HepG2 (cell line): Measurements from ENCODE around the gene FGFR4. TPM values are rescaled to one million over a fixed set of nuclear protein-coding genes. Genes with fewer than 3 reads are reported as not detected.

ENCODE experiments used
- ATAC-seq: fragments of 200-7000 bp; cut with Tn5 transposase; 3 replicates; pipeline ENCODE4 v1.9.1; 2020; ENCODE audit warnings: mild to moderate bottlenecking, moderate library complexity
- BruUV-seq: library from RNA; stranded (reverse); fragments of 400-500 nt; replicated peaks from 2 replicates; lab custom pipeline; 2021; lab: Mats Ljungman, UMichigan
- CTCF ChIA-PET: fragments of 300-600 bp; formaldehyde crosslinking; extraction: SDS; loops from one replicate; lab custom pipeline; 2021; ENCODE audit warnings: low total read pairs, inconsistent platforms, low intra/inter-chr PET ratio; lab: Yijun Ruan, JAX
- POLR2A ChIA-PET: fragments of 350-600 bp; sonication (Branson Sonifier 250); formaldehyde crosslinking; loops from one replicate; lab custom pipeline; 2020; ENCODE audit warnings: antibody characterized with exemption, inconsistent platforms; lab: Yijun Ruan, JAX
- DNase-seq: peaks from one replicate; pipeline ENCODE4 v3.0.0-alpha.2; 2015; ENCODE audit warnings: low spot score
- FAIRE-seq: peaks from 3 replicates; lab custom pipeline; 2011; peaks lifted over from hg19 to GRCh38; lab: Jason Lieb, UNC
- H2AFZ ChIP-seq: one replicate; pipeline ENCODE4 v1.6.1; 2011; ENCODE audit warnings: low read length, inconsistent platforms
- H3K27ac ChIP-seq: fragments of 300-600 bp; 3 replicates; pipeline ENCODE4 v1.8.0; 2011; ENCODE audit warnings: mixed run types, mild to moderate bottlenecking, mixed read lengths, low read length, inconsistent platforms; ENCODE audit not compliant: insufficient read depth; ENCODE audit errors: extremely low read length
- H3K27me3 ChIP-seq, 2 experiments: fragments of 200-600 bp in 1 of 2; 2 replicates in 1 of 2; 3 replicates in 1 of 2; pipeline versions ENCODE4 v1.6.0 to v1.8.0; 2011; ENCODE audit warnings: low read length in 2 of 2, mild to moderate bottlenecking in 2 of 2, moderate library complexity in 2 of 2, inconsistent platforms in 1 of 2; ENCODE audit not compliant: insufficient read depth in 2 of 2, control insufficient read depth in 1 of 2
- H3K36me3 ChIP-seq, 2 experiments: fragments of 200-600 bp in 1 of 2; replicated peaks in 1 of 2; 2 replicates in 1 of 2; 3 replicates in 1 of 2; pipeline versions ENCODE4 v1.5.1 to v1.8.0; 2011; ENCODE audit warnings: low read length in 2 of 2, inconsistent platforms in 1 of 2; ENCODE audit not compliant: insufficient read depth in 2 of 2, control insufficient read depth in 1 of 2
- H3K4me1 ChIP-seq: 2 replicates; pipeline ENCODE4 v1.5.1; 2012; ENCODE audit warnings: low read length, inconsistent platforms; ENCODE audit not compliant: insufficient read depth
- H3K4me2 ChIP-seq: 2 replicates; pipeline ENCODE4 v1.6.0; 2011; ENCODE audit warnings: low read depth, low read length, inconsistent platforms
- H3K4me3 ChIP-seq, 3 experiments: fragments of 200-600 bp in 1 of 3; sonication (generic), shearing (Covaris generic) in 1 of 3; replicated peaks in 1 of 3; 2 replicates each; pipeline ENCODE4 v1.5.1; 2011 to 2016; ENCODE audit warnings: low read length in 3 of 3, inconsistent platforms in 2 of 3, low read depth in 2 of 3, mild to moderate bottlenecking in 2 of 3, control low read depth in 1 of 3, mixed read lengths in 1 of 3; ENCODE audit not compliant: insufficient read depth in 1 of 3
- H3K79me2 ChIP-seq: one replicate; pipeline ENCODE4 v1.6.1; 2011; ENCODE audit warnings: low read length, inconsistent platforms; ENCODE audit not compliant: insufficient read depth
- H3K9ac ChIP-seq: 2 replicates; pipeline ENCODE4 v1.6.0; 2011; ENCODE audit warnings: mild to moderate bottlenecking, low read depth, low read length, inconsistent platforms; ENCODE audit not compliant: insufficient read depth
- H3K9me3 ChIP-seq: 2 replicates; pipeline ENCODE4 v1.5.1; 2012; ENCODE audit warnings: mild to moderate bottlenecking, low read length
- H4K20me1 ChIP-seq: 2 replicates; pipeline ENCODE4 v1.6.0; 2011; ENCODE audit warnings: inconsistent platforms, mild to moderate bottlenecking, low read length, moderate library complexity; ENCODE audit not compliant: insufficient read depth
- USF2 ChIP-seq, 2 experiments: sonication (generic) in 1 of 2; formaldehyde crosslinking in 1 of 2; IDR thresholded peaks; 2 replicates each; pipeline versions ENCODE4 v1.5.1 to v1.6.1; 2011 to 2020; ENCODE audit warnings: borderline replicate concordance in 1 of 2, low read depth in 1 of 2, low read length in 1 of 2, mild to moderate bottlenecking in 1 of 2, missing genetic modification reagents in 1 of 2, moderate library complexity in 1 of 2
- WGBS: methylation state at CpG from one replicate; pipeline ENCODE4 v1.1.6; 2017; ENCODE audit warnings: low lambda C conversion rate; 5-methylcytosine and 5-hydroxymethylcytosine counted together
- in situ Hi-C: cut with HindIII; loops from 2 replicates; pipeline ENCODE4 v1.10.0; 2017; ENCODE audit warnings: low pct_unique_long_range_greater_than_20kb; ENCODE audit not compliant: extremely low pct_ligation_motif_present
- intact Hi-C: fragments of 100-400 bp; cut with micrococcal nuclease; formaldehyde crosslinking; loops from one replicate; pipeline ENCODE4 v1.10.0; 2022; ENCODE audit not compliant: unreplicated experiment
- polyA plus RNA-seq, 8 experiments: library from polyadenylated mRNA; depleted of rRNA in 3 of 8; stranded (reverse) in 7 of 8; unstranded in 1 of 8; fragments of >200 nt; fragmentation: Illumina TruSeq in 4 of 8; extraction: Trizol in 4 of 8; gene quantifications; 2 replicates each; pipeline versions ENCODE4 v1.2.1 to v1.2.3, GENCODE V29; 2011 to 2016; ENCODE audit warnings: low read depth in 4 of 8, missing spikeins in 1 of 8, mixed read lengths in 1 of 8; ENCODE audit not compliant: insufficient read depth in 1 of 8
- total RNA-seq, 5 experiments: library from RNA; depleted of rRNA; stranded (reverse); fragments of >200 nt; fragmentation: Illumina TruSeq; extraction: Trizol; gene quantifications; 2 replicates each; pipeline ENCODE4 v1.2.3, GENCODE V29; 2016; ENCODE audit warnings: low read depth in 1 of 5
- TF ChIP-seq, protein P1 (sequence below): sonication (generic); formaldehyde crosslinking; IDR thresholded peaks from 2 replicates; pipeline ENCODE4 v1.4.0; 2020; ENCODE audit warnings: missing genetic modification reagents
- TF ChIP-seq, protein P2 (sequence below): sonication (generic); formaldehyde crosslinking; IDR thresholded peaks from 2 replicates; pipeline ENCODE4 v1.4.0; 2020; ENCODE audit warnings: mild to moderate bottlenecking, missing genetic modification reagents

Gene FGFR4
- total and polyA plus RNA-seq, 2 of the 13 experiments (the other 11 are each of a cell fraction or from before 2014, with no cell fraction given) = 129 to 219 TPM

- H3K79me2 ChIP-seq = no peaks in the 10 kb centered on the region
- no peak overlapping the region for H3K9ac ChIP-seq
- 63% methylated on average over 18 of the region's 31 CpGs for whole genome bisulfite sequencing
- no peaks in the 10 kb centered on the region for H4K20me1 ChIP-seq
- no peak for ATAC-seq
- no peak overlapping the region for H2AFZ ChIP-seq
- no peaks in the 10 kb centered on the region for H3K36me3 ChIP-seq
- H3K4me3 ChIP-seq = no peak overlapping the region
- no TSS peak for BruUV-seq
- no peak for FAIRE-seq
- no peak overlapping the region for H3K4me2 ChIP-seq
- no peaks in the 10 kb centered on the region for H3K9me3 ChIP-seq
- CTCF ChIA-PET = no interaction called here
- H3K27me3 ChIP-seq = peaks cover 0 to 11% of the 10 kb centered on the region in 2 experiments; a peak in 2 of 5 replicates
- no peaks in the 10 kb centered on the region for H3K4me1 ChIP-seq
- intact Hi-C loops = no loop called here
- DNase-seq = no peak
- TF ChIP-seq USF2 (IDR thresholded peaks at IDR 0.05; ENCODE audit: low read depth, low read length) (no peak), USF2 (CRISPR knock-in tag; IDR thresholded peaks at IDR 0.05; ENCODE audit: borderline replicate concordance) (peak; percentile 52; the same call in 1 of the 2 replicates)
- TF ChIP-seq, protein P1, sequence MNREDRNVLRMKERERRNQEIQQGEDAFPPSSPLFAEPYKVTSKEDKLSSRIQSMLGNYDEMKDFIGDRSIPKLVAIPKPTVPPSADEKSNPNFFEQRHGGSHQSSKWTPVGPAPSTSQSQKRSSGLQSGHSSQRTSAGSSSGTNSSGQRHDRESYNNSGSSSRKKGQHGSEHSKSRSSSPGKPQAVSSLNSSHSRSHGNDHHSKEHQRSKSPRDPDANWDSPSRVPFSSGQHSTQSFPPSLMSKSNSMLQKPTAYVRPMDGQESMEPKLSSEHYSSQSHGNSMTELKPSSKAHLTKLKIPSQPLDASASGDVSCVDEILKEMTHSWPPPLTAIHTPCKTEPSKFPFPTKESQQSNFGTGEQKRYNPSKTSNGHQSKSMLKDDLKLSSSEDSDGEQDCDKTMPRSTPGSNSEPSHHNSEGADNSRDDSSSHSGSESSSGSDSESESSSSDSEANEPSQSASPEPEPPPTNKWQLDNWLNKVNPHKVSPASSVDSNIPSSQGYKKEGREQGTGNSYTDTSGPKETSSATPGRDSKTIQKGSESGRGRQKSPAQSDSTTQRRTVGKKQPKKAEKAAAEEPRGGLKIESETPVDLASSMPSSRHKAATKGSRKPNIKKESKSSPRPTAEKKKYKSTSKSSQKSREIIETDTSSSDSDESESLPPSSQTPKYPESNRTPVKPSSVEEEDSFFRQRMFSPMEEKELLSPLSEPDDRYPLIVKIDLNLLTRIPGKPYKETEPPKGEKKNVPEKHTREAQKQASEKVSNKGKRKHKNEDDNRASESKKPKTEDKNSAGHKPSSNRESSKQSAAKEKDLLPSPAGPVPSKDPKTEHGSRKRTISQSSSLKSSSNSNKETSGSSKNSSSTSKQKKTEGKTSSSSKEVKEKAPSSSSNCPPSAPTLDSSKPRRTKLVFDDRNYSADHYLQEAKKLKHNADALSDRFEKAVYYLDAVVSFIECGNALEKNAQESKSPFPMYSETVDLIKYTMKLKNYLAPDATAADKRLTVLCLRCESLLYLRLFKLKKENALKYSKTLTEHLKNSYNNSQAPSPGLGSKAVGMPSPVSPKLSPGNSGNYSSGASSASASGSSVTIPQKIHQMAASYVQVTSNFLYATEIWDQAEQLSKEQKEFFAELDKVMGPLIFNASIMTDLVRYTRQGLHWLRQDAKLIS = no peak
- TF ChIP-seq, protein P2, sequence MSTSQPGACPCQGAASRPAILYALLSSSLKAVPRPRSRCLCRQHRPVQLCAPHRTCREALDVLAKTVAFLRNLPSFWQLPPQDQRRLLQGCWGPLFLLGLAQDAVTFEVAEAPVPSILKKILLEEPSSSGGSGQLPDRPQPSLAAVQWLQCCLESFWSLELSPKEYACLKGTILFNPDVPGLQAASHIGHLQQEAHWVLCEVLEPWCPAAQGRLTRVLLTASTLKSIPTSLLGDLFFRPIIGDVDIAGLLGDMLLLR (CRISPR knock-in tag) = no peak
- TF ChIP-seq, all 625 proteins: peak for 1
- in situ Hi-C loops = no loop called here
- no peak overlapping the region for H3K27ac ChIP-seq
- POLR2A ChIA-PET = no interaction called here
These were observed 44.8 kb downstream of the FGFR4 start for GRCh38 chr5:177131352-177132135.
